Fibroblast of lung (primary cell): ENCODE data around the gene ITPR3.

Experiments
- CTCF ChIP-seq, 2 donors: IDR thresholded peaks in 1 of 2; conservative IDR thresholded peaks in 1 of 2; 1 replicate in 1 of 2; 2 replicates in 1 of 2; pipeline ENCODE4 v1.5.1; 2011 to 2012; ENCODE audit warnings: low read length in 2 of 2, control low read depth in 1 of 2, inconsistent platforms in 1 of 2, low read depth in 1 of 2, mild to moderate bottlenecking in 1 of 2
- EZH2 ChIP-seq: IDR thresholded peaks from 2 replicates; pipeline ENCODE4 v1.5.1; 2012; ENCODE audit warnings: low read length, control low read depth, mild to moderate bottlenecking; ENCODE audit errors: missing control alignments

GRCh38 chr6:33731035-33731434 lies 109.9 kb downstream of the ITPR3 start:
- TF ChIP-seq CTCF (conservative IDR thresholded peaks at IDR 0.05 in 1 of 2, IDR thresholded peaks at IDR 0.05 in 1 of 2; ENCODE audit: low read depth in 1 of 2, low read length in 2 of 2) (no peak), EZH2 (no peak)
